NOMO-1 (cell line): Measurements from ENCODE around the gene TMPRSS11D.
A peak's percentile ranks its signal among the peaks of the same experiment; 100 is the strongest.

Experiments used
- DNase-seq, 2 experiments: peaks; one replicate each; lab custom pipeline; 2025; ENCODE audit not compliant: unreplicated experiment in 2 of 2; lab: John Stamatoyannopoulos, UW

TMPRSS11D gene

GRCh38 chr4:67891645-67892044, 7.8 kb upstream of the TMPRSS11D start:
- DNase-seq, result no peak

DNA sequence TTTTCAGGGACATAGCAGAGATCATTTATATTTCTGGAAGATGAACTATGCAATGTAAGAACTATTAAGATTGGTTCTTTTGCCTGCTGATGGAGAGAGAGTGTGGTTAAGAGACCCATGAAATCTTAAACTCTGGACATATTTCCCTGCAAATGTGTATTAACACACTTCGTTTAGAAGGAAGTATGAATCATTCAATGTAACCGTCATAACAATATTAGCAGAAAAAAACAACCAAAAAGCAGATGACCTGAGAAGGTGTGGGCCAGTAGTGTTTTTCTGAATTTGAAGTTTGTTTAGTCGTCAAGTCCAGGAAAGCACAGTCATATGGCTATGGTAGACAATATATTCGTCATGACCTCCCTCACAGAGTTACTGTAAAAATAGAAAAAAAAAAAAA, 2.5 kb upstream of the TMPRSS11D start:
- peak in 1 of 2 experiments; percentile 61 for DNase-seq

GRCh38 chr4:67885762-67886161, 2.0 kb upstream of the TMPRSS11D start:
- DNase-seq, result no peak

- no peak for DNase-seq
Observed at GRCh38 chr4:67884701-67885100, 899 bp upstream of the TMPRSS11D start.

- DNase-seq, result peak; percentile 52 to 82
Observed at GRCh38 chr4:67883458-67883857, 344 bp downstream of the TMPRSS11D start.

- DNase-seq, result no peak
Observed at GRCh38 chr4:67880866-67881610, 2.8 kb downstream of the TMPRSS11D start.

- DNase-seq, result peak; percentile 27 to 31
Observed at GRCh38 chr4:67879486-67879885, 4.3 kb downstream of the TMPRSS11D start.

- no peak for DNase-seq
Observed at GRCh38 chr4:67877086-67877485, 6.7 kb downstream of the TMPRSS11D start.

- DNase-seq, result no peak
Observed at GRCh38 chr4:67874986-67875385, 8.8 kb downstream of the TMPRSS11D start.

DNA sequence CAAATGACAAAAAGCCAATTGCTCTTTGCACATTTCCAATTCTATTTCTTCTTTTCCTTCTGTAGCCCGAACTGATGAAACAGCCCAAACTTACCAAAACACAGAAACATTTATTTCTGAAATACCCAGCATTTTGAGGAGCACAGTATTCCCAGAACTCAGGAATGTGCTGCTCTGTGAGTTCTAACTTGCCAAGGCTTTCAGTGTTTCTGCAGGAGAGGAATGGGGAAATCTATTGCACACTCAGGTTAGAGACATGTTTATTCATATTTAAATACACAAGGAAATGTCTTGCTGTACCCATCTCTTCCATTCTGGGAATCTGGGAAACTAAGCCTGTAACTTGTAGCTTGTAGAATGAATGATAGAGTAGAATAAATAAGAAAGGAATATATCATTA, 10.7 kb downstream of the TMPRSS11D start:
- DNase-seq, result no peak

GRCh38 chr4:67871867-67872266, 11.9 kb downstream of the TMPRSS11D start:
- peak in 1 of 2 experiments; percentile 63 for DNase-seq

DNA sequence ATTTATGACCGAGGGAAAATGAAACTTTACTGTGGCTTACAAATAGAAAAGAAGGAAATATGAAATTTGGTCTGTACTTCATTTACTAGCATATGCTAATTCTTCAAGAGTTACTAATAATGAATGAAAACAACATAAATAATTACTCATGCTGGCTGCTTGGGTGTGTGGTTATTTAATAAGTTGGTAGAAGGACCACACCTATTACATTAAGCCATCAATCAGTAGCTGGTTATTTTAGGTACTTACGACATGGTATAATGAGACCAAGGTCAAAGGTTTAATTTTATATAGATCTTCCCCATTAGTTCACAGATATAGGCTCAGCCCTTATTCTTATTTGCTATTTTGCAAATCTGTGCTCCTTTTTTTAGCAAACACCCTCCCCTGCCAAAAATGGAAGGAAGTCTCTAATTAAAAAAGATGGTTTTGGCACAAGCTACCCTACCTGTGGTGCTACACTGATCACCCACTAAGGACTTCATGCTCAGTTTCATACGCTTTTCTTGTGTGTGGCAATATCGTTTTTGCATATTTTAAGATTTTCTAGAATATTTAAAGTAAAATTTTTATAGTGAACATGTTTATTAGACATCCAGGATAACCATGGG, 14.1 kb downstream of the TMPRSS11D start:
- peak in 1 of 2 experiments; percentile 37 for DNase-seq

DNA sequence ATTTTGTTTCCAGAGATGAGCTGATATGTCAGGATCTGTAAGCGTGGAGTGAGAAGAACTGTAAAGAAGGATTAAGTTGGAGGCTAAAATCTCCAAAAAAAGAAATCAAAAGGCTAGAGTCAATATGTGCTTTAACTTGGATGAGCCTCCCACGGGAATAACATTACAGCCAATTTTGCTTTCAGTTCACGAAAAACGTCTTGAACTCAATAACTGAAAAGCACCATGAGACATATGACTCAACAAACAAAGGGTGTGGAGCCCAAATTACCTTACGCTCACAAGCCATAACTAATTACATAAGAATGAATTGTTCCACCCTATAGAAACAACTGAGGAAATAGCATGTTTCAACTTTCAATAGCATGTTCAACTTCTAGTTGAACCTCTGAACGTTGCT, 22.3 kb downstream of the TMPRSS11D start:
- DNase-seq, result peak; percentile 3 to 10

DNA sequence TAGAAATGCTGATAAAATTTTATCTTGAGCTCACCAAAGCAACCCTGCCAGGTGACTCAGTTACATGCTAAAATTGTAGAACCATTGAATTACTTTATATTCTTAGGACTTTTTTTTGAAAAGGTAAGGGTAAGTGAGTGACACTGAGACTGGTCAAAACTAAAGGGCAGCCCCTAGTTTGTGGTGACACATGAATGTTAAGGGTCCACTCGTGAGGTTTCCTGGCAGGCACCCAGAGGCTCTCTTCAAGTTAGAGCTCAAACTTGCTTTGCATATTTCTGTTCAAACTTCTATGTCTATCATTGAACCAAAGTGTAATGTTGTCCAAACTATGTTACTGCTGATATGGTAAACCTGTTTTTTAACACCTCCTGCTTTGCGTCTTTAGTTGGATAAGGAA, 30.5 kb downstream of the TMPRSS11D start:
- DNase-seq, result no peak

GRCh38 chr4:67820903-67821302, 62.9 kb downstream of the TMPRSS11D start:
- no peak for DNase-seq

- DNase-seq, result no peak
Observed at GRCh38 chr4:67810011-67810410, 73.8 kb downstream of the TMPRSS11D start.

- no peak for DNase-seq
Observed at GRCh38 chr4:67809502-67809901, 74.3 kb downstream of the TMPRSS11D start.

- DNase-seq, result no peak
Observed at GRCh38 chr4:67796810-67797209, 87.0 kb downstream of the TMPRSS11D start.

- no peak for DNase-seq
Observed at GRCh38 chr4:67790721-67791120, 93.1 kb downstream of the TMPRSS11D start.

DNA sequence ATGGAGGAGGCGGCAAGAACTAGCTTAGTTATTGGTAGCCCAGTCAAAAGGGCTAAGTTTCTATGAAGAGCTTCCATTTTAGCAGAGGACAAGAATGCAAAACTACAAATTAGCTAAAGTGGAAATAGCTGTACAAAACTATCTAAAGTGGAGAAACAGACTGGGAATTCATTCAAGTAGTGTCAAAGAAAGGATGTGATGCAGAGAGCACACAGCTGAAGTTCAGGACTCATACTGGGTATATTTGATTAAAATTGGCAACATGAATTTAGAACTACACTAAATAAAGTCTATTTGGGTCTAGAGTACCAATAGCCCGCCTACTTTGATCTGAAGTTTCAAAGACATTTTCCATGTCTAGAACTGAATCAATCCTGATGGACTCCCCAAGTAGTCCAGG, 96.5 kb downstream of the TMPRSS11D start:
- DNase-seq, result no peak

GRCh38 chr4:67785528-67785927, 98.3 kb downstream of the TMPRSS11D start:
- DNase-seq, result no peak

DNA sequence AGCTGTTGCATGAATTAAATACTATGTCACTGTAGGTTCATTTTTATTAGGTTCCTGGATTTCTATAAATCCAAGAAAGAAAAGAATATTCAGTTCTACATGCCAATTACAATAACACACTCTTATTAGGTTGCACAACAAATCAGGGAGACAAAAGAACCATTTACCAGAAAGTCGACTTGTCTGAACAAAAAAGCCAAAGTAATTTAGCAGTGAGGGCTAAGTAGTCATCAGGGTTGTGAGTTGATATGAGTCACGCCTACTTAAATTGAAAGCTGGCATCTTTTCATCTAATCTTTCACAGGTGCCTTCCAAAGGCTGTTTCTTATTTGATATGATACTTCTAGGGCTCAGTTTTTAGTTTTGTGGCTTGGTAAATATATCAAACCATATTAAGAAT, 104.2 kb downstream of the TMPRSS11D start:
- no peak for DNase-seq
